Activated naive CD8-positive, alpha-beta T cell treated with anti-CD3 and anti-CD28 coated beads, Interleukin-2, amount 10 ng/mL, durations not matched to agents 7 days and 5 days (primary cell): ENCODE measurements around the gene C4orf51. TPM values are rescaled to one million over a fixed set of nuclear protein-coding genes. Genes with fewer than 3 reads are reported as not detected.
"Not testable (repeated sequence)": the region's sequence is repeated elsewhere in the genome, so short reads cannot be mapped to it uniquely, and the experiment has no call there.

Experiments used
- ATAC-seq: fragments of 150-1000 bp; cut with Tn5 transposase; one replicate; pipeline ENCODE4 v1.10.0; 2021; ENCODE audit warnings: low read depth, moderate library complexity
- POLR2A ChIA-PET: fragments of 350-600 bp; sonication (Branson Sonifier 250); formaldehyde crosslinking; loops from one replicate; lab custom pipeline; 2021; ENCODE audit warnings: antibody characterized with exemption; lab: Charles Lee
- DNase-seq: peaks from one replicate; pipeline ENCODE4 v3.0.0; 2021
- H3K27ac Mint-ChIP-seq: one replicate; pipeline ENCODE4 v1.8.0; 2022; ENCODE audit warnings: mild to moderate bottlenecking, mixed read lengths
- H3K27me3 Mint-ChIP-seq: one replicate; pipeline ENCODE4 v1.8.0; 2022; ENCODE audit warnings: mild to moderate bottlenecking, moderate library complexity, mixed read lengths
- H3K36me3 Mint-ChIP-seq: one replicate; pipeline ENCODE4 v1.8.0; 2021; ENCODE audit warnings: mild to moderate bottlenecking, mixed read lengths
- H3K4me1 Mint-ChIP-seq: one replicate; pipeline ENCODE4 v1.8.0; 2021; ENCODE audit warnings: mixed read lengths
- H3K4me3 Mint-ChIP-seq: one replicate; pipeline ENCODE4 v1.8.0; 2022; ENCODE audit warnings: mild to moderate bottlenecking, moderate library complexity, mixed read lengths
- H3K9me3 Mint-ChIP-seq: one replicate; pipeline ENCODE4 v1.8.0; 2021; ENCODE audit warnings: mixed read lengths
- total RNA-seq, 2 experiments: library from RNA; stranded (reverse); gene quantifications; one replicate each; pipeline ENCODE4 v1.2.3, GENCODE V29; 2021

C4orf51 gene
- total RNA-seq, 2 experiments from 2014 or later = not detected

DNA sequence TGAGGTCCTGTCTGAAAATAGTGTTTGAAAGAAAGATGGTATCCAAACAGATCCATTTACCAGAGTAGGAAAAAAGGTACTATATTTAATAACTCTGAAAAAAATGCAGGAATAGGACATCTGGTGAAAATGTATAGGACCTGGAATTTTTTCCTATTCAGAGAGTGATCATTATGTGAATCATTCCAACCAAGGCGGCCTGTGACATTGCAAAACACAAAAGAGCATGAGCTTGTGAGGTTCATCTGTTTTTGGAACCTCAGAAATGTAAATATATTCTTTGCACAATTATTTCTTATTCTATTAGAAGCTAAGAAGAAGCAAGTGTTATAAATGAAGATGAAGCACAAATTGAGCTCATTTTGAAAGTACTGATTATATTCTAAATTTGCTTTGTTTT lies 2.0 kb downstream of the C4orf51 start:
- Mint-ChIP-seq H3K9me3 (peaks cover 2% of the 10 kb centered on the region), H3K4me3 (no peak overlapping the region), H3K4me1 (no peaks in the 10 kb centered on the region), H3K27me3 (peaks cover 9% of the 10 kb centered on the region), H3K36me3 (peaks cover 2% of the 10 kb centered on the region), H3K27ac (no peak overlapping the region)
- POLR2A ChIA-PET = no interaction called here
- no peak for DNase-seq
- no peak for ATAC-seq

GRCh38 chr4:145686991-145687390 lies 7.0 kb downstream of the C4orf51 start:
- Mint-ChIP-seq H3K36me3 (no peaks in the 10 kb centered on the region), H3K4me3 (no peak overlapping the region), H3K4me1 (no peaks in the 10 kb centered on the region), H3K27me3 (no peaks in the 10 kb centered on the region), H3K27ac (no peak overlapping the region), H3K9me3 (no peaks in the 10 kb centered on the region)
- POLR2A ChIA-PET = no interaction called here
- DNase-seq (no peak), ATAC-seq (no peak)

- Mint-ChIP-seq H3K27ac (no peak overlapping the region), H3K4me3 (no peak overlapping the region), H3K36me3 (peaks cover 2% of the 10 kb centered on the region), H3K4me1 (no peaks in the 10 kb centered on the region), H3K27me3 (no peaks in the 10 kb centered on the region), H3K9me3 (peaks cover 8% of the 10 kb centered on the region)
- no peak for ATAC-seq
- DNase-seq = no peak
- POLR2A ChIA-PET = no interaction called here
Measured at GRCh38 chr4:145690610-145691009, 10.7 kb downstream of the C4orf51 start.

DNA sequence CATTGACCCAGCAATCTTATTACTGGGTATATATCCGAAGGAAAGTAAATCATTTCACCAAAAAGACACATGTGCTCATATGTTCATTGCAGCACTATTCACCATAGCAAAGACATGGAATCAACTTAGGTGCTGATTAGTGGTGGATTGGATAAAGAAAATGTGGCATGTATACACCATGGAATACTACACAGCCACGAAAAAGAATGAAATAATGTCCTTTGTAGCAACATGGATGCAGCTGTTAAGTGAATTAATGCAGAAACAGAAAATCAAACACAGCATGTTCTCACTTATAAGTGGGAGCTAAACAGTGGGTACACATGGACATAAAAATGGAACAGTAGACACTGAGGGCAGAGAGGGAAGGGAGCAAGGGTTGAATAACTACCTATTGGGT lies 11.5 kb downstream of the C4orf51 start:
- H3K27ac Mint-ChIP-seq, DNase-seq, H3K4me3 Mint-ChIP-seq, H3K27me3 Mint-ChIP-seq, ATAC-seq, H3K36me3 Mint-ChIP-seq, H3K4me1 Mint-ChIP-seq, POLR2A ChIA-PET: not testable (repeated sequence)
- H3K9me3 Mint-ChIP-seq = peaks cover 10% of the 10 kb centered on the region

DNA sequence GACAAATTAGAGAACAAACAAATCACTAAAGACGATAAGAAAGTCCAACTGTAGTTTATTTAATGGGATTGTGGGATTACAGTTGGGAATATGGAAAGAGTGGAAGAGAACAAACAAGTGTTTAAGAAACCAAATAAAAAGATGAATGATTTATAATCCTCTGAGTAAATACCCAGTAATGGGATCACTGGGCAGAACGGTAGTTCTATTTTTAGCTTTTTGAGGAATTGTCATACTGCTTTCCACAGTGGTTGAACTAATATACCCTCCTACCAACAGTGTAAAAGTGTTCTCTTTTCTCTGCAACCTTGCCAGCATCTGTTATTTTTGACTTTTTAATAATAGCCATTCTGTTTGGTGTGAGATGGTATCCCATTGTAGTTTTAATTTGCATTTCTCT lies 15.0 kb downstream of the C4orf51 start:
- no peaks in the 10 kb centered on the region for H3K27me3 Mint-ChIP-seq
- DNase-seq = no peak
- H3K36me3 Mint-ChIP-seq = peaks cover 2% of the 10 kb centered on the region
- peaks cover 10% of the 10 kb centered on the region for H3K9me3 Mint-ChIP-seq
- H3K4me3 Mint-ChIP-seq = no peak overlapping the region
- no peaks in the 10 kb centered on the region for H3K4me1 Mint-ChIP-seq
- H3K27ac Mint-ChIP-seq = no peak overlapping the region
- no peak for ATAC-seq
- POLR2A ChIA-PET = no interaction called here

- DNase-seq (no peak), ATAC-seq (no peak)
- Mint-ChIP-seq H3K27ac (no peak overlapping the region), H3K4me1 (no peaks in the 10 kb centered on the region), H3K4me3 (no peak overlapping the region), H3K27me3 (no peaks in the 10 kb centered on the region), H3K36me3 (peaks cover 2% of the 10 kb centered on the region), H3K9me3 (peaks cover 10% of the 10 kb centered on the region)
- POLR2A ChIA-PET = no interaction called here
Measured at GRCh38 chr4:145697332-145697731, 17.4 kb downstream of the C4orf51 start.

- Mint-ChIP-seq H3K9me3 (peaks cover 10% of the 10 kb centered on the region), H3K36me3 (peaks cover 2% of the 10 kb centered on the region), H3K4me3 (no peak overlapping the region), H3K27me3 (peaks cover 3% of the 10 kb centered on the region), H3K4me1 (no peaks in the 10 kb centered on the region), H3K27ac (no peak overlapping the region)
- ATAC-seq (no peak), DNase-seq (no peak)
- POLR2A ChIA-PET = no interaction called here
Measured at GRCh38 chr4:145698507-145698906, 18.6 kb downstream of the C4orf51 start.

- no peak overlapping the region for H3K27ac Mint-ChIP-seq
- H3K36me3 Mint-ChIP-seq = peaks cover 3% of the 10 kb centered on the region
- ATAC-seq (no peak), DNase-seq (no peak)
- H3K9me3 Mint-ChIP-seq = peaks cover 4% of the 10 kb centered on the region
- no peak overlapping the region for H3K4me3 Mint-ChIP-seq
- H3K27me3 Mint-ChIP-seq = peaks cover 3% of the 10 kb centered on the region
- no peaks in the 10 kb centered on the region for H3K4me1 Mint-ChIP-seq
- POLR2A ChIA-PET = no interaction called here
Measured at GRCh38 chr4:145703850-145704497, 24.0 kb downstream of the C4orf51 start.

- H3K27me3 Mint-ChIP-seq = no peaks in the 10 kb centered on the region
Measured at GRCh38 chr4:145709336-145709735, 29.4 kb downstream of the C4orf51 start.

DNA sequence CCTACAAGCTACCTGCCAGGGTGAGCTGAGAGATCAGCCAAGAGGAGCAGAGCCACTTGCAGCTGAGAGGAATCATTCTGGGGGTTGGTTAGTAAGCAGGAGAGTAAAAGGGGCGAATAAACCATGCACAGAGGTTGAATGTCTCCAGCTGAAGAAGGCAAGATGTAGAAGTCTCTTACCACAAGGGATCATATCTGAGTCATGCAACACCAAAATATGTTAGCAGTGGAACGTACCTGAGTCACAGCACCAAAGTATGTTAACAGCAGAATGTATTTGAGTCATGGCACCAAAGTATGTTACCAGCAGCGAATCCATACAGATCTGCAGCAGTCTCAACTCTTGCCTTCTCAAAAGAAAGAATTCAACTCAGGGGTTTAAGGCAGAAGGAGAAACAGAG lies 29.9 kb downstream of the C4orf51 start:
- Mint-ChIP-seq H3K4me1 (no peaks in the 10 kb centered on the region), H3K36me3 (peaks cover 10% of the 10 kb centered on the region), H3K4me3 (no peak overlapping the region), H3K27me3 (no peaks in the 10 kb centered on the region), H3K9me3 (peaks cover 15% of the 10 kb centered on the region), H3K27ac (no peak overlapping the region)
- no peak for ATAC-seq
- POLR2A ChIA-PET = no interaction called here
- no peak for DNase-seq

More at GRCh38 chr4:145709336-145709735, 29.4 kb downstream of the C4orf51 start:
- no peak overlapping the region for H3K27ac Mint-ChIP-seq
- ATAC-seq (no peak), DNase-seq (no peak)
- peaks cover 10% of the 10 kb centered on the region for H3K36me3 Mint-ChIP-seq
- no peaks in the 10 kb centered on the region for H3K4me1 Mint-ChIP-seq
- peaks cover 15% of the 10 kb centered on the region for H3K9me3 Mint-ChIP-seq
- POLR2A ChIA-PET = no interaction called here
- no peak overlapping the region for H3K4me3 Mint-ChIP-seq

DNA sequence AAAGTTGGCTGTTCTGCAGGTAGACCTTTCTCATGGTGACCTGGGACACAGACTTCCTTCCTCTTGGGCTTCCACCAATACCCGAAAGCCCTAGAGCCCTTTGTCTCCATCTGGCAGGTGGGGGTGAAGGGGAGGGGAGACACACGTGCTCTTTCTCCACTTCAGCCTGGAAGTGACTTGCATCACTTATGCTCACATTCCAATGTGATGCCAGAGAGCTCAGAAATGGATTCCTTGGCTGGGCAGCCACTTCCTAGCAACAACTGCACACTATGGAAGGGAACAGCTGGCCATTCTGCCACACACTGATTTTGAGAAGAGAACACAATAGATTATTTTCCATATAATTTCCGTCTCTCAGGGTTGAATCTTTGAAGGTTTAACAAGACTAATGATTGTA lies 36.3 kb downstream of the C4orf51 start:
- Mint-ChIP-seq H3K9me3 (peaks cover 9% of the 10 kb centered on the region), H3K27me3 (peaks cover 15% of the 10 kb centered on the region), H3K4me1 (peaks cover 12% of the 10 kb centered on the region), H3K27ac (no peak overlapping the region), H3K36me3 (peaks cover 3% of the 10 kb centered on the region), H3K4me3 (no peak overlapping the region)
- no peak for ATAC-seq
- no peak for DNase-seq
- POLR2A ChIA-PET = no interaction called here

DNA sequence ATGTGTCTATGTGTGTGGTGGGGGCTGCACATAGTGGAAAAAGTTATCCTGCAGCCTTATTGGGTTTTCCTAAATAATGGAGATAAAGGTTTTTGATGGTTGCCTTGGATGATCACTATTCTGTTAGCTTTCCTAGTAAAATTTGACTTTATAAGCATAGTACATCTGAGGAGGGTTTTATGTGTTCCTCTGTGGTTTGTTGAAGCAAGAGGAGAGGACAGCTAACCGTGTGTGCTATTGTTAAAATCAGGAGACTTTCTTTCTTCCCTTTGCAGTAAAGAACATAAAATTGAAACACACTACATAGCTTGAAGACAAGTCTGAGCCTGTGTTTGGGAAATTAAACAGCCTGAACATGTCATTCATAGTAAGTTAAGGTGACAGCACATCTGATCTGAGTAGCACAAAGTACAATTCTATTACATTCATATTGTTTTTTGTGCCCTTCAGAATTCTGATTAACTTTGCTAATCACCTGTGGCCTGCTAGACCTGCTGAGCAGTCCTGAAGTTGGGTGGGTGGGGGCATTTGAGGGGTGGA lies 36.8 kb downstream of the C4orf51 start:
- no peak overlapping the region for H3K27ac Mint-ChIP-seq
- POLR2A ChIA-PET = no interaction called here
- no peak overlapping the region for H3K4me3 Mint-ChIP-seq
- H3K4me1 Mint-ChIP-seq = peaks cover 12% of the 10 kb centered on the region
- peaks cover 5% of the 10 kb centered on the region for H3K9me3 Mint-ChIP-seq
- no peak for DNase-seq
- no peaks in the 10 kb centered on the region for H3K36me3 Mint-ChIP-seq
- H3K27me3 Mint-ChIP-seq = peaks cover 15% of the 10 kb centered on the region
- no peak for ATAC-seq

- H3K27me3 Mint-ChIP-seq = peaks cover 25% of the 10 kb centered on the region
- H3K27ac Mint-ChIP-seq = no peak overlapping the region
- no peak for DNase-seq
- no peaks in the 10 kb centered on the region for H3K36me3 Mint-ChIP-seq
- peaks cover 12% of the 10 kb centered on the region for H3K4me1 Mint-ChIP-seq
- POLR2A ChIA-PET = no interaction called here
- peak; percentile 61 for ATAC-seq
- peak overlapping the region; percentile 6 for H3K4me3 Mint-ChIP-seq
- H3K9me3 Mint-ChIP-seq = peaks cover 4% of the 10 kb centered on the region
Measured at GRCh38 chr4:145719752-145720624, 40.0 kb downstream of the C4orf51 start.

DNA sequence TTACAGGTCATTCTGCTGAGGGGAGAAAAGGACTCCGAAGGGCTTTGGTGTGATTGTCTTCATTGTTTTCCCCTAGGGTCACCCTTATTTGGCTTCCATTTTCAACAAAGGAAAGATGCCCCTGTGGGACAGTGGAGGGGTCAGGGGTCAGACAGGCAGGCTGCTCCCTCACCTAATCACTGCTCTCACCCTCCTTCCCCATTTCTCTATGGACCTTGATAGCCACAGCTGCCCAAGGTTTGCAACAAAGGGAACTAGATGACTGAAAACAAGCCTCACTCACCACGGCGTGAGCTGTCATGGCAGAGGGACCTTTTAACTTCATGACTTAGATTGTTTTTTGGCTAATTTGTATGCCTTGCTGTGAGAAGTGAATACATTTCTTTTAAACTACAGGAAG lies 40.7 kb downstream of the C4orf51 start:
- H3K9me3 Mint-ChIP-seq = peaks cover 4% of the 10 kb centered on the region
- peaks cover 25% of the 10 kb centered on the region for H3K27me3 Mint-ChIP-seq
- H3K4me1 Mint-ChIP-seq = peaks cover 12% of the 10 kb centered on the region
- H3K36me3 Mint-ChIP-seq = no peaks in the 10 kb centered on the region
- no peak for ATAC-seq
- DNase-seq = no peak
- no peak overlapping the region for H3K27ac Mint-ChIP-seq
- peak overlapping the region; percentile 6 for H3K4me3 Mint-ChIP-seq
- POLR2A ChIA-PET = no interaction called here
